ENCODE data around the gene PHF2. TPM values are rescaled to one million over a fixed set of nuclear protein-coding genes. Genes with fewer than 3 reads are reported as not detected.

The PHF2 gene
- total and polyA plus RNA-seq, 10 donors: 11.2 to 46.2 (median 31.0) TPM

- Histone ChIP-seq H3K36me3 (peaks cover 0 to 100% (median 40%) of the 10 kb centered on the region in 6 donors), H3K4me1 (no peaks in the 10 kb centered on the region), H3K27ac (no peak overlapping the region), H3K9me3 (no peaks in the 10 kb centered on the region), H3K27me3 (replicated peaks in 1 of 7) (no peaks in the 10 kb centered on the region), H3K4me3 (no peak overlapping the region)
- intact Hi-C loops (cut with DNase I; ENCODE audit: low total_unique reads): no loop called here
- no peak for TF ChIP-seq CTCF (IDR thresholded peaks at IDR 0.05 in 8 of 11, conservative IDR thresholded peaks at IDR 0.05 in 3 of 11)
- TF ChIP-seq POLR2AphosphoS5 (IDR thresholded peaks at IDR 0.05): no peak
- no peak for TF ChIP-seq POLR2A (IDR thresholded peaks at IDR 0.05)
- WGBS, 5 donors: 96 to 99% (median 97%) methylated on average over 4 of the region's 4 CpGs
- no peak for DNase-seq
Observed at GRCh38 chr9:93536167-93536566, 40.2 kb upstream of the PHF2 start.

GRCh38 chr9:93536874-93537273 lies 39.5 kb upstream of the PHF2 start:
- Histone ChIP-seq H3K27ac (no peak overlapping the region), H3K9me3 (no peaks in the 10 kb centered on the region), H3K4me3 (no peak overlapping the region), H3K36me3 (peaks cover 0 to 100% (median 36%) of the 10 kb centered on the region in 6 donors), H3K4me1 (no peaks in the 10 kb centered on the region), H3K27me3 (replicated peaks in 1 of 7) (no peaks in the 10 kb centered on the region)
- intact Hi-C loops (cut with DNase I; ENCODE audit: low total_unique reads): no loop called here
- WGBS, 5 donors: 65 to 85% (median 76%) methylated on average over 9 of the region's 9 CpGs
- DNase-seq: no peak
- TF ChIP-seq POLR2AphosphoS5 (IDR thresholded peaks at IDR 0.05) (no peak), POLR2A (IDR thresholded peaks at IDR 0.05) (no peak), CTCF (IDR thresholded peaks at IDR 0.05 in 8 of 11, conservative IDR thresholded peaks at IDR 0.05 in 3 of 11) (no peak)

- intact Hi-C loops (cut with DNase I; ENCODE audit: low total_unique reads): no loop called here
- Histone ChIP-seq H3K4me3 (no peak overlapping the region), H3K27me3 (replicated peaks in 1 of 7) (no peaks in the 10 kb centered on the region), H3K36me3 (peaks cover 0 to 100% (median 41%) of the 10 kb centered on the region in 6 donors), H3K4me1 (no peaks in the 10 kb centered on the region), H3K27ac (no peak overlapping the region), H3K9me3 (no peaks in the 10 kb centered on the region)
- TF ChIP-seq CTCF (IDR thresholded peaks at IDR 0.05 in 8 of 11, conservative IDR thresholded peaks at IDR 0.05 in 3 of 11): no peak
- no peak for TF ChIP-seq POLR2AphosphoS5 (IDR thresholded peaks at IDR 0.05)
- TF ChIP-seq POLR2A (IDR thresholded peaks at IDR 0.05): no peak
- no peak for DNase-seq
- WGBS, 5 donors: 94 to 99% (median 96%) methylated on average over 8 of the region's 8 CpGs
Observed at GRCh38 chr9:93540305-93540704, 36.1 kb upstream of the PHF2 start.

- H3K4me3 ChIP-seq: no peak overlapping the region
- H3K9me3 ChIP-seq: no peaks in the 10 kb centered on the region
- no peaks in the 10 kb centered on the region for H3K4me1 ChIP-seq
- intact Hi-C loops (cut with DNase I; ENCODE audit: low total_unique reads): no loop called here
- H3K27ac ChIP-seq: no peak overlapping the region
- no peaks in the 10 kb centered on the region for H3K27me3 ChIP-seq (replicated peaks in 1 of 7)
- H3K36me3 ChIP-seq: peaks cover 0 to 100% (median 45%) of the 10 kb centered on the region in 6 donors
- 88 to 97% (median 93%) methylated on average over 4 of the region's 4 CpGs for WGBS, 5 donors
- DNase-seq: no peak
- TF ChIP-seq POLR2AphosphoS5 (IDR thresholded peaks at IDR 0.05): no peak
- TF ChIP-seq CTCF (IDR thresholded peaks at IDR 0.05 in 8 of 11, conservative IDR thresholded peaks at IDR 0.05 in 3 of 11): no peak
- no peak for TF ChIP-seq POLR2A (IDR thresholded peaks at IDR 0.05)
Observed at GRCh38 chr9:93541005-93541404, 35.4 kb upstream of the PHF2 start.

All from spleen (tissue), 11 donors.